Activated T-helper 17 cell treated with anti-CD3 and anti-CD28 coated beads, Interleukin-2, amount 50 U/mL, for 72 hours (primary cell): ENCODE results near the gene FAM83B. TPM values are rescaled to one million over a fixed set of nuclear protein-coding genes. Genes with fewer than 3 reads are reported as not detected.

Experiments used
- ATAC-seq: fragments of 150-1000 bp; cut with Tn5 transposase; replicated peaks from 2 replicates; pipeline ENCODE4 v1.10.0; 2021; ENCODE audit warnings: mild to moderate bottlenecking, moderate library complexity
- H3K27ac Mint-ChIP-seq: one replicate; pipeline ENCODE4 v1.8.0; 2022; ENCODE audit warnings: mixed read lengths
- H3K27me3 Mint-ChIP-seq: one replicate; pipeline ENCODE4 v1.8.0; 2022; ENCODE audit warnings: mixed read lengths
- H3K36me3 Mint-ChIP-seq: one replicate; pipeline ENCODE4 v1.8.0; 2022; ENCODE audit warnings: low read depth, mild to moderate bottlenecking, mixed read lengths
- H3K4me1 Mint-ChIP-seq: one replicate; pipeline ENCODE4 v1.8.0; 2022; ENCODE audit warnings: mixed read lengths
- H3K4me3 Mint-ChIP-seq: one replicate; pipeline ENCODE4 v1.8.0; 2022; ENCODE audit warnings: mild to moderate bottlenecking, mixed read lengths
- H3K9me3 Mint-ChIP-seq: one replicate; pipeline ENCODE4 v1.8.0; 2022; ENCODE audit warnings: mixed read lengths
- total RNA-seq, 2 donors: library from RNA; stranded (reverse); gene quantifications; one replicate each; pipeline ENCODE4 v1.2.3, GENCODE V29; 2022

Gene FAM83B
- total RNA-seq, 2 donors from 2014 or later = not detected

DNA sequence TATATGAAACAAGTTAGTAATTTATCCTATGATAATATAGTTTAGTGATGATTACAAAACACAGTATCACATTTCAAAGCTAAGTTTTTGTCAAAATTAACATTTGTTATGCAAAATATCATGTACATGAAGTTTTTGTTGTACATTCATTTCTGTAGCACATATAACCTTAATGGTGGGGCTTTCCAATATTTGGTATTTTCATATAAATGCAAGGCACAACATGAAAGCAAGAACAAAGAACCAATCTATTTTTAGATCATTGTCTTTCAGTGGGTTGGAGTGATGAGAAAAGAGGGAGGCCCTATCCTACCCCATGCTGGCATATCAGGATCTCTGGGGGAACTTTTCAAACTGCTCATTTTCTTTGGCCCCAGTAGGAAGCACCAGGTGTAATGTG lies 53.4 kb downstream of the FAM83B start:
- Mint-ChIP-seq H3K36me3 (no peaks in the 10 kb centered on the region), H3K9me3 (peaks cover 9% of the 10 kb centered on the region), H3K4me3 (no peak overlapping the region), H3K4me1 (no peaks in the 10 kb centered on the region), H3K27ac (no peak overlapping the region), H3K27me3 (no peaks in the 10 kb centered on the region)
- no peak for ATAC-seq

DNA sequence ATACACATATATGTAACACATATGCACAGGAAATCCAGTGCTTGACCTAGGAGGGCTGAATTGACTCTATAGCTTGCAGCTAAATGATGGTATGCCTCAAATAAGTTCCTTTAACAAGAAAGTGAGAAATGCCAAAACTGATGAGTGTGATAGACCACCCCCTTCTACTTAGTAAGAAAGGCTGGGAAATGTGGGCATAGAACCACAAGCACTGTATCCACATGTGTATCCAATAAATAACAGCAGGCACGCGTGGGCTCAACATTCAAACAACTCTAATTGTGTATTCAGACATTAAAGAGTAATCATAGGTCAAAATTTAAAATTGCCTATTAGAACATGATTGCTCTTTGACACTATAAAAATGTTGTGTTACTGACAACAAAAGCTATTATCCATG lies 54.1 kb downstream of the FAM83B start:
- ATAC-seq = no peak
- Mint-ChIP-seq H3K9me3 (peaks cover 9% of the 10 kb centered on the region), H3K27me3 (no peaks in the 10 kb centered on the region), H3K4me1 (no peaks in the 10 kb centered on the region), H3K36me3 (no peaks in the 10 kb centered on the region), H3K4me3 (no peak overlapping the region), H3K27ac (no peak overlapping the region)

- no peak overlapping the region for H3K27ac Mint-ChIP-seq
- ATAC-seq = no peak
- H3K36me3 Mint-ChIP-seq = no peaks in the 10 kb centered on the region
- no peak overlapping the region for H3K4me3 Mint-ChIP-seq
- no peaks in the 10 kb centered on the region for H3K27me3 Mint-ChIP-seq
- H3K9me3 Mint-ChIP-seq = peaks cover 4% of the 10 kb centered on the region
- no peaks in the 10 kb centered on the region for H3K4me1 Mint-ChIP-seq
Observed at GRCh38 chr6:54903884-54904283, 57.3 kb downstream of the FAM83B start.

DNA sequence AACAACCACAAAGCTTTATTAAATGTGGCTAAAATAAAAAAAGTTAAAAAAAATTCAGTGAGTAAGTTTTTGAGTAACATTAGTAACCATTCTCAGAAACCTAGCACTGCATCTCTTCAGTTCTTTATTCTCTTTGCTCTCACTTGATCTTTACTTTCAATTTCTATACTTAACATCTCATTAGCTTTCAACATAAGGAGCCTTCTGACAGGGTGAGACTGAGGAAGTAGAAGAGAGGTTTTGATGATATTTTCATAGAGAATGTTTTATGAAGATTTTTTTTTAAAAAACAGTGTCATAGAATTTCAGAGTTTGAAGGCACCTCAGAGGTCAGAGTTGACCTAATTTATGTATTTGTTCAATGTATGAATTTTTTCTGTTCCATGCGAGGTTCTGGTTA lies 60.8 kb downstream of the FAM83B start:
- H3K9me3 Mint-ChIP-seq = peaks cover 4% of the 10 kb centered on the region

DNA sequence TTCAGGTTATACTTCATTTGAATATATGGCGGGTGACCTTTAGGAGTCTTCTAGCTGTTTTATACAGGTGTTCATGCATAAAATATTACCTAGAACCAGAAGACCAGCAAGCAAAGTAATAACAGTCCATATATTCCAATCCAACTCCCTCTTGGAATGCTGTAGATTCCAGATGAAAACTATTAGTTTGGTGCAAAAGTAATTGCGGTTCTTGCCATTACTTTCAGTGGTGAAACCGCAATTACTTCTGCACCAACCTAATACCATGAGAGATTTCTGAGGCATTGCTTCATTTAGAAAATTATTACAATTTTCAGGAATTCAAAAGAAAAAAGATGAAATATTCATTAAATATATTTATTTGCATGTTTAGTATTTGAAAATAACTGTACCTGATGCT lies 62.6 kb downstream of the FAM83B start:
- H3K36me3 Mint-ChIP-seq = no peaks in the 10 kb centered on the region
- H3K4me1 Mint-ChIP-seq = no peaks in the 10 kb centered on the region
- H3K4me3 Mint-ChIP-seq = no peak overlapping the region
- no peak for ATAC-seq
- no peaks in the 10 kb centered on the region for H3K27me3 Mint-ChIP-seq
- H3K9me3 Mint-ChIP-seq = peaks cover 4% of the 10 kb centered on the region
- H3K27ac Mint-ChIP-seq = no peak overlapping the region

More for the DNA sequence above, 60.8 kb downstream of the FAM83B start:
- ATAC-seq = no peak
- Mint-ChIP-seq H3K4me3 (no peak overlapping the region), H3K4me1 (no peaks in the 10 kb centered on the region), H3K27ac (no peak overlapping the region), H3K36me3 (no peaks in the 10 kb centered on the region), H3K27me3 (no peaks in the 10 kb centered on the region)

GRCh38 chr6:54910431-54910884 lies 63.9 kb downstream of the FAM83B start:
- Mint-ChIP-seq H3K9me3 (peaks cover 5% of the 10 kb centered on the region), H3K27me3 (no peaks in the 10 kb centered on the region), H3K4me3 (no peak overlapping the region), H3K4me1 (no peaks in the 10 kb centered on the region), H3K27ac (no peak overlapping the region), H3K36me3 (no peaks in the 10 kb centered on the region)
- no peak for ATAC-seq

- no peak for ATAC-seq
- Mint-ChIP-seq H3K27ac (no peak overlapping the region), H3K27me3 (no peaks in the 10 kb centered on the region), H3K9me3 (peaks cover 6% of the 10 kb centered on the region), H3K4me3 (no peak overlapping the region), H3K4me1 (no peaks in the 10 kb centered on the region), H3K36me3 (no peaks in the 10 kb centered on the region)
Observed at GRCh38 chr6:54910921-54911320, 64.3 kb downstream of the FAM83B start.

GRCh38 chr6:54913211-54913610 lies 66.6 kb downstream of the FAM83B start:
- Mint-ChIP-seq H3K27me3 (no peaks in the 10 kb centered on the region), H3K4me3 (no peak overlapping the region), H3K36me3 (no peaks in the 10 kb centered on the region), H3K4me1 (no peaks in the 10 kb centered on the region), H3K27ac (no peak overlapping the region), H3K9me3 (peaks cover 8% of the 10 kb centered on the region)
- no peak for ATAC-seq

DNA sequence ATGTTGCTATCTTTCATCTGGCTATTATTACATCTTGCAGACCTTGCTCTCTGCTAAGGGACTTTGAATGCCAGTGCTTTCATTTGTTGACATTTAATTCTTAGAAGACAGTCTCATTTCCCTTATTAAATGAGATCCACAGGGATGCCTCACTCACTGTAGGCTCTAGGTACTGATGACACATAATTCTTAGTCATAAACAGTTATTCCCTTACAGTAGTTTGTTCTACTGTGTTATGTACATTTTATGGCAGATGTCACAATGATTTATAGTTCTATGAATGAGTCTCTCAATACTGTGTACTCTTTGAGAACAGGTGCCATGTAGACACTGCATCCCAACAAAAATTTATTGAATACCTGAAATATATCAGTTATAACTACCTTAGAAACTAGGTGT lies 70.3 kb downstream of the FAM83B start:
- no peak for ATAC-seq
- no peaks in the 10 kb centered on the region for H3K4me1 Mint-ChIP-seq

GRCh38 chr6:54920628-54921027 lies 74.1 kb downstream of the FAM83B start:
- no peak for ATAC-seq
- H3K27me3 Mint-ChIP-seq = no peaks in the 10 kb centered on the region
- H3K36me3 Mint-ChIP-seq = no peaks in the 10 kb centered on the region
- no peaks in the 10 kb centered on the region for H3K4me1 Mint-ChIP-seq
- H3K27ac Mint-ChIP-seq = no peak overlapping the region
- H3K9me3 Mint-ChIP-seq = peaks cover 8% of the 10 kb centered on the region
- no peak overlapping the region for H3K4me3 Mint-ChIP-seq

More for the DNA sequence above, 70.3 kb downstream of the FAM83B start:
- Mint-ChIP-seq H3K27me3 (no peaks in the 10 kb centered on the region), H3K27ac (no peak overlapping the region), H3K4me3 (no peak overlapping the region), H3K9me3 (peaks cover 8% of the 10 kb centered on the region), H3K36me3 (no peaks in the 10 kb centered on the region)

DNA sequence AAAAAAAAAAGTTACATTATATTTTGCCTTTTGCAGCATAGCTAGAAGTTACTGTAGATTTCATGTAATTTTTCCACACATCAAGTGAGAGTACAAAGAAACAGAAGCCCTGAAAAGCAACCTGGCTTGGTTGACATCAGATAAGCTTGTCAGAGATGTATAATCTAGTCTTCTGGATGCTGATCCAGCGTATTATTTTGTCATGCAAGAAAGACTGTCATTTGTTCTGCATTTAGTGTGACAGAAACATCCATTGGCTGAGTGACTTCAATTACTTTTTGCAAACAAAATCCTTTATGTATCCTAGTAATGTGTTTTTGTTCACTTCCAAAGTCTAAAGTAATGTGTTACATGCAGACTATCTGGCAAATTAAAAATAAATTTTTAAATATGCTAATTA lies 75.3 kb downstream of the FAM83B start:
- no peak for ATAC-seq
- no peak overlapping the region for H3K4me3 Mint-ChIP-seq
- H3K9me3 Mint-ChIP-seq = peaks cover 5% of the 10 kb centered on the region
- H3K36me3 Mint-ChIP-seq = no peaks in the 10 kb centered on the region
- H3K27ac Mint-ChIP-seq = no peak overlapping the region
- no peaks in the 10 kb centered on the region for H3K27me3 Mint-ChIP-seq
- no peaks in the 10 kb centered on the region for H3K4me1 Mint-ChIP-seq

GRCh38 chr6:54929245-54929909 lies 82.8 kb downstream of the FAM83B start:
- H3K27me3 Mint-ChIP-seq = no peaks in the 10 kb centered on the region
- H3K9me3 Mint-ChIP-seq = peaks cover 25% of the 10 kb centered on the region
- no peak overlapping the region for H3K4me3 Mint-ChIP-seq
- H3K4me1 Mint-ChIP-seq = no peaks in the 10 kb centered on the region
- H3K27ac Mint-ChIP-seq = no peak overlapping the region
- no peaks in the 10 kb centered on the region for H3K36me3 Mint-ChIP-seq
- no peak for ATAC-seq

- no peak for ATAC-seq
- Mint-ChIP-seq H3K4me3 (no peak overlapping the region), H3K27me3 (no peaks in the 10 kb centered on the region), H3K4me1 (no peaks in the 10 kb centered on the region), H3K36me3 (no peaks in the 10 kb centered on the region), H3K27ac (no peak overlapping the region), H3K9me3 (peaks cover 20% of the 10 kb centered on the region)
Observed at GRCh38 chr6:54932622-54933021, 86.1 kb downstream of the FAM83B start.

- no peak for ATAC-seq
- H3K4me3 Mint-ChIP-seq = no peak overlapping the region
- peaks cover 18% of the 10 kb centered on the region for H3K9me3 Mint-ChIP-seq
- H3K27me3 Mint-ChIP-seq = no peaks in the 10 kb centered on the region
- H3K27ac Mint-ChIP-seq = no peak overlapping the region
- H3K4me1 Mint-ChIP-seq = no peaks in the 10 kb centered on the region
- H3K36me3 Mint-ChIP-seq = no peaks in the 10 kb centered on the region
Observed at GRCh38 chr6:54935739-54936138, 89.2 kb downstream of the FAM83B start.

GRCh38 chr6:54937371-54937770 lies 90.8 kb downstream of the FAM83B start:
- ATAC-seq = no peak
- Mint-ChIP-seq H3K36me3 (no peaks in the 10 kb centered on the region), H3K4me3 (no peak overlapping the region), H3K27me3 (no peaks in the 10 kb centered on the region), H3K27ac (no peak overlapping the region), H3K9me3 (peaks cover 14% of the 10 kb centered on the region), H3K4me1 (no peaks in the 10 kb centered on the region)

- no peaks in the 10 kb centered on the region for H3K4me1 Mint-ChIP-seq
- H3K27me3 Mint-ChIP-seq = no peaks in the 10 kb centered on the region
- H3K9me3 Mint-ChIP-seq = peaks cover 7% of the 10 kb centered on the region
- no peaks in the 10 kb centered on the region for H3K36me3 Mint-ChIP-seq
- H3K4me3 Mint-ChIP-seq = no peak overlapping the region
- no peak for ATAC-seq
- H3K27ac Mint-ChIP-seq = no peak overlapping the region
Observed at GRCh38 chr6:54957698-54958097, 111.1 kb downstream of the FAM83B start.
